Mononuclear cell (primary cell): ENCODE data around the gene IP6K1. TPM values are rescaled to one million over a fixed set of nuclear protein-coding genes. Genes with fewer than 3 reads are reported as not detected.
"Not testable (repeated sequence)": the region's sequence is repeated elsewhere in the genome, so short reads cannot be mapped to it uniquely, and the experiment has no call there.

ENCODE experiments used
- H3K27me3 ChIP-seq: 2 replicates; pipeline ENCODE4 v1.6.0; 2011; ENCODE audit warnings: low read length, control low read depth; ENCODE audit not compliant: insufficient read depth
- H3K4me1 ChIP-seq: 2 replicates; pipeline ENCODE4 v1.5.1; 2011; ENCODE audit warnings: mild to moderate bottlenecking, low read length, control low read depth; ENCODE audit not compliant: insufficient read depth
- H3K4me3 ChIP-seq: 2 replicates; pipeline ENCODE4 v1.5.1; 2011; ENCODE audit warnings: mild to moderate bottlenecking, low read length, moderate library complexity
- H3K9me3 ChIP-seq: 2 replicates; pipeline ENCODE4 v1.5.1; 2011; ENCODE audit warnings: low read depth, mild to moderate bottlenecking, control low read depth, low read length
- total RNA-seq: library from RNA; depleted of rRNA; stranded (reverse); fragments of >200 nt; gene quantifications from one replicate; pipeline ENCODE4 v1.2.3, GENCODE V29; 2012

IP6K1 gene
- total RNA-seq, 1 donor: 31.7 TPM

DNA sequence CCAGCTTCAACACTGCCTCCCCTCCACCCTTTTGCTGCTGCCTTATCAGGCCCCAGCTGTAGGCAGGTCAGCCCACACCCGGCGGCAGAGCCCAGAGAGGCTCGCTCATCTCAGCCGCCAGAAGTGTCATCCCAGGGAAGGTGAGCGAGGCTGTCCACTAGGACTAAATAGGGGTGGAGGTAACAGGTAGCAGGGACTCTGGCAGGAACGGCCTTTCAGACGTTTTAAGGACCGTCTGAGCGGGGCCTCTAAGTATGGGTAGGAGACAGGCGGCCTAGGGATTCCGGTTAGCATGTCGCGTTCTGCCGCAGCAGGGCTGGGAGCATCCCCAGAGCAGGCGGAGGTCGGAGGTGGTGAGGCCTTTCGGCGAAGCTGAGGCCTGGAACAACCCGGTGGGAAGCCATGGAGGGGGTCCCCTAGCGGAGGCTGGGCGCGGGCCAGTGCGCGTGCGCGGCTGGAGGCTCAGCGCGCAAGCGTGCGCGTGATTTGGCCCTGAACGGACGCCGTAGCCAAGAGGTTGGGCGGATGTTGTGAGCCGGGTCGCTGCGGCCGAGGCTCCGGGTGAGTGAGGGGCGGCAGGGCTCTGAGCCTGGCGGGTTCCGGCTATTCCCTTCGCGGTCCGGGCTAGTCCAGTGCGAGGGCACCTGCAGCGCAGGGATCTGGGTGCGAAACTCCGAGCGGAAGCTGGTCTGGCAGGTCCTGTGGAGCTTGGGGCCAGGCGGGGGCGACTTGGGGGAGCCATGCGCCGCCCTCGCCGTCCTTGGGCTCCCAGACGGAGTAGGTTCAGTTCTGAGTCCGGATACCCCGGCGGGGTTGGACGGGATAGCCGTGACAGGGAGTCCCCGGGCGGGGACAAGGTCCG, 97.1 kb downstream of the IP6K1 start, which contains the start of the genes MST1 and RNF123:
Gene MST1, minus strand, starts transcription at position 429 of the 862 bp plus-strand sequence. CDS start 783 bp downstream, outside the sequence.
Gene RNF123, plus strand, starts transcription at position 512 of the 862 bp plus-strand sequence. CDS start 1,609 bp downstream, outside the sequence.
- peaks cover 34% of the 10 kb centered on the region for H3K4me1 ChIP-seq
- no peaks in the 10 kb centered on the region for H3K27me3 ChIP-seq
- H3K4me3 ChIP-seq: peak within 1 kb of the TSS; percentile 95
- no peaks in the 10 kb centered on the region for H3K9me3 ChIP-seq

DNA sequence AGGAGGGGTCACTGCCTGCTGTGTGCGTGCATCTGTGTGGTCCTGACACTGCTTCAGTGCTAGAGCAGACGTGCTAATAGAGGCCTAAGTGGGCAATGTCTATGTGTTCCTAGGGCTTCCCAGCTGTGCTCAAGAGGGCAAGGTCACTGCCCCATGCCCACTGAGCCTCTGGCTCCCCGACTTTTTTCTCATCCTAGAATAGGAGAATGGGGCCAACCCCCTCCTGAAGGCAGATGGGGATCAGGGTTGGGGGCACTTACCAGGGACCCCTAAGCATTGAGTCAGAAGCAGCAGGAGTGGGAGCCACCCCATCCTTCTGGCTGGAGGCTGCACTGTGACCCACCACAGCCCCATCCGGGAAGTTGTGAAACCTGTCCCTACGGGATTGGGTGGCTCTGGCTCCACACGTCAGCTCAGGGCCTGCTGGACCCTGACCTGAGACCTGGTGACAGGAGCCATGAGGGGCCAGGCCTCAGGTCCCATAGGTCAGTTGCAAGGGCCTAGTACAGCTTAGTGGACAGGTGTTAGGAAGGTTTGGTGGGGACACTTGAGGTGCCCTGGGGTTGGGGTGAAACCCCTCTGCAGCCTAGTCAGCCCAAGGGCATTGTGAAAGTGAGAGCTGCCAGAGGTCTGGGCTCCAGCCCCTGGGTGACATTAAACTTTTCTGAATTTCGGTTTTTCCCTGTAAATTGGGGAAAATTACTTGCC, 97.8 kb downstream of the IP6K1 start:
- not testable (repeated sequence) for H3K9me3 ChIP-seq, H3K27me3 ChIP-seq
- Histone ChIP-seq H3K4me1 (peaks cover 34% of the 10 kb centered on the region), H3K4me3 (peak overlapping the region; percentile 95)

DNA sequence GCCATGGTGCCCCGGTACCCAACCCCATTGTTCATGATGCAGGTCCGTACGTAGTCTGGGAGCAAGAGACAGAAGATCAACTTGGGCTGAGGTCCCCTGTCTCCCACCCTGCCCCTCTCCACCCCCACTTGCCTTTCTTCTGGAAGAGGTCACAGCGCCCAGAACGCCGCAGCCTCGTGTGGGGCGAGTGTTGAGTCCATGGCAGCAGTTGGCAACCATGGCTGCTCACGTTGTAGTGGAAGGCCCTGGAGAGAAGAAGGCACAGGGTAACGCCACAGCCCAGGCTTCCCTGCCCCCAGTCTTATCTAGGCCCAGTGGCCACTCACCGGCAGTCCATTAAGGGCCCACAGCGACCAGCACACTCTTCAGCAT, 98.9 kb downstream of the IP6K1 start:
- not testable (repeated sequence) for H3K27me3 ChIP-seq, H3K4me3 ChIP-seq, H3K9me3 ChIP-seq
- peaks cover 34% of the 10 kb centered on the region for H3K4me1 ChIP-seq

- not testable (repeated sequence) for H3K4me3 ChIP-seq
Observed at GRCh38 chr3:49686769-49687423, 99.4 kb downstream of the IP6K1 start.

GRCh38 chr3:49686346-49686745, 100.0 kb downstream of the IP6K1 start:
- not testable (repeated sequence) for H3K27me3 ChIP-seq, H3K4me3 ChIP-seq

More at GRCh38 chr3:49686769-49687423, 99.4 kb downstream of the IP6K1 start:
- peaks cover 34% of the 10 kb centered on the region for H3K4me1 ChIP-seq
- H3K9me3 ChIP-seq, H3K27me3 ChIP-seq: not testable (repeated sequence)

GRCh38 chr3:49685846-49686245, 100.5 kb downstream of the IP6K1 start:
- not testable (repeated sequence) for H3K9me3 ChIP-seq, H3K4me3 ChIP-seq, H3K27me3 ChIP-seq
- H3K4me1 ChIP-seq: peaks cover 26% of the 10 kb centered on the region

More at GRCh38 chr3:49686346-49686745, 100.0 kb downstream of the IP6K1 start:
- peaks cover 31% of the 10 kb centered on the region for H3K4me1 ChIP-seq
- not testable (repeated sequence) for H3K9me3 ChIP-seq

DNA sequence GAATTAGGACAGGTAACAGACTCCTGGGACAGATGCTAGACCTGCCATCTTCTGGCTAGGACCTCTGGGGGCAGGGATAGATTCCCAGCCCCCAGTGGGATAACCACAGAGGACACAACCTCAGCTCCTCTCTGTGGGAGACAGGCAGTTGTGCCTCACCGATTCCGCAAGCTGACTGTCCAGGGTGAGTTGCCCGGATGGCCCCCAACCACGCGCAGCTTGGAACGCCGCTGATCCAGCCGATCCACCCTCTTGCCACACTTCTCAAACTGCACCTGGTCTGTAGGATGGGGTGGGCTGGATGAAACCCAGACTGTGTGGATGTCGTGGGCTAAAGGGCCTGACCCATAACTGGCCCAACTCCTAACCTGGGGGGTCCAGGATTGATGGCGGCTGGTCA, 101.2 kb downstream of the IP6K1 start:
- H3K27me3 ChIP-seq, H3K9me3 ChIP-seq, H3K4me3 ChIP-seq: not testable (repeated sequence)
- peaks cover 18% of the 10 kb centered on the region for H3K4me1 ChIP-seq

DNA sequence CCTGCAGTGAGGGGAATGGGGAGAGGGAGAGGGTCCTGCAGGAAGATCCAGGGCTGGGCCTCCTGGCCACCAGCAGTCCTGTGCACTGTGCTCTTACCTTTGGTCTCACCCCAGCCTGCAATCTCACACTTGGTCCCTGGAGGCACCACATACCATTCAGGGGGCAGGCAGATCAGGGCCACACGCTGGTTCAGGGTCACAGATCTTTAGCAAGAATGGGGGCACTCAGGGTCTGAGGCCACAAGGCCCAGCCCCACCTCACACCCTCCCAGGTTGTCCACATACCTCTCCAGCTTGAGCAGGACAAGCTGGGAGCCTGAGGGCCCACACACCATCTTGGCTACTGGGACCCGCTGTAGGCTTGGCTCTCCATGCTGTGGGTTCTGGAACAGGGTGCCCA, 101.9 kb downstream of the IP6K1 start:
- not testable (repeated sequence) for H3K4me3 ChIP-seq, H3K9me3 ChIP-seq, H3K27me3 ChIP-seq
- peaks cover 15% of the 10 kb centered on the region for H3K4me1 ChIP-seq

- Histone ChIP-seq H3K27me3 (no peaks in the 10 kb centered on the region), H3K4me3 (no peak overlapping the region), H3K4me1 (peaks cover 8% of the 10 kb centered on the region), H3K9me3 (no peaks in the 10 kb centered on the region)
Observed at GRCh38 chr3:49683162-49683561, 103.2 kb downstream of the IP6K1 start.

DNA sequence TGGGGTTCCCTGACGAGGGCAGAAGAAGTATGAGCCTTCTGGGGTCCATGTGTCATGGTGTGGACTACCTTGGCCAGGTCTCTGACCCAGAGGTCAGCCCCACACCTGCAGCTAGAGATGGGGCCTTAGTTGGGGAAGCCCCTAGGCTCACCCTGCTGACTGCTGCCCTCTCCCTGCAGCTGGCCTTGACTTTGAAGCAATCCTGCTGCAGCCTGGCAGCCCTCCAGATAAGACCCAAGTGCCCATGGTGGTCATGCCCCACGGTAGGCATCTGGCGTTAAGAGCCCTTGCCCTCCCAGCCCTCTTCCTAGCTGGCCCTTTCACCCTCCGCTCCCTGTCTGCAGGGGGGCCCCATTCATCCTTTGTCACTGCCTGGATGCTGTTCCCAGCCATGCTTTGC, 104.8 kb downstream of the IP6K1 start:
- Histone ChIP-seq H3K9me3 (no peaks in the 10 kb centered on the region), H3K4me3 (no peak overlapping the region), H3K4me1 (peaks cover 3% of the 10 kb centered on the region), H3K27me3 (no peaks in the 10 kb centered on the region)

DNA sequence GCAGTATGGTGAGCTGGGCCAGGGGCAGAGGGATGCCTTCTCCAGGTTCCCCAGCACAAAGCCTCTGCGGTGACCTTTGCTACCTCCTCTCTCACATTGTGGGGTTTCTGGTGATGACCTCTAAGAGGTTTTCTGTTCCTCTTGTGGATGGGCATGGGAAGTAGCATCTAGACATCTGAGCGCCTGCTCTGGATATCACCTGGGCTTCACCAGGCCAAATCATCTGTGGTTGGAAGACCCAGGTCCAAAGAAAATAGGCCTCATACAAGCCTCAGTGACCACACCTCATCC, 105.2 kb downstream of the IP6K1 start:
- Histone ChIP-seq H3K27me3 (no peaks in the 10 kb centered on the region), H3K4me1 (no peaks in the 10 kb centered on the region), H3K9me3 (no peaks in the 10 kb centered on the region), H3K4me3 (no peak overlapping the region)

GRCh38 chr3:49680493-49681231, 105.7 kb downstream of the IP6K1 start:
- Histone ChIP-seq H3K27me3 (no peaks in the 10 kb centered on the region), H3K4me3 (no peak overlapping the region), H3K4me1 (peaks cover 1% of the 10 kb centered on the region), H3K9me3 (no peaks in the 10 kb centered on the region)

- no peaks in the 10 kb centered on the region for H3K27me3 ChIP-seq
- H3K9me3 ChIP-seq: no peaks in the 10 kb centered on the region
- H3K4me1 ChIP-seq: peaks cover 26% of the 10 kb centered on the region
- no peak overlapping the region for H3K4me3 ChIP-seq
Observed at GRCh38 chr3:49675912-49676311, 110.4 kb downstream of the IP6K1 start.

GRCh38 chr3:49674497-49674983, 111.8 kb downstream of the IP6K1 start:
- H3K27me3 ChIP-seq: no peaks in the 10 kb centered on the region
- H3K9me3 ChIP-seq: no peaks in the 10 kb centered on the region
- H3K4me3 ChIP-seq: peak overlapping the region; percentile 78
- peaks cover 26% of the 10 kb centered on the region for H3K4me1 ChIP-seq
